Caco-2 (cell line): ENCODE data around the gene KLHL22. TPM values are rescaled to one million over a fixed set of nuclear protein-coding genes. Genes with fewer than 3 reads are reported as not detected.
"Not testable (repeated sequence)": the region's sequence is repeated elsewhere in the genome, so short reads cannot be mapped to it uniquely, and the experiment has no call there.

Experiments
- BruUV-seq: library from RNA; stranded (reverse); fragments of 400-500 nt; replicated peaks from 2 replicates; lab custom pipeline; 2021; lab: Mats Ljungman, UMichigan
- CTCF ChIA-PET: fragments of 300-600 bp; sonication (Branson Sonifier 250); formaldehyde crosslinking; loops from one replicate; lab custom pipeline; 2022; ENCODE audit warnings: antibody characterized with exemption; lab: Charles Lee
- POLR2A ChIA-PET: fragments of 300-600 bp; sonication (Branson Sonifier 250); formaldehyde crosslinking; loops from one replicate; lab custom pipeline; 2022; ENCODE audit warnings: antibody characterized with exemption; lab: Charles Lee
- DNase-seq, 2 experiments: peaks; one replicate each; pipeline versions ENCODE4 v3.0.0 to v3.0.0-alpha.2; 2020 to 2022
- H3K27me3 ChIP-seq: replicated peaks from 2 replicates; pipeline ENCODE4 v1.6.0; 2011; ENCODE audit warnings: low read length; ENCODE audit not compliant: control insufficient read depth, insufficient read depth
- H3K36me3 ChIP-seq: 2 replicates; pipeline ENCODE4 v1.5.1; 2011; ENCODE audit warnings: low read length; ENCODE audit not compliant: control insufficient read depth, insufficient read depth
- H3K4me1 ChIP-seq: fragments of 250-450 bp; sonication (Bioruptor Pico); 2 replicates; pipeline ENCODE4 v1.5.1; 2020; ENCODE audit warnings: mild to moderate bottlenecking
- H3K4me3 ChIP-seq: 2 replicates; pipeline ENCODE4 v1.5.1; 2011; ENCODE audit warnings: low read depth, mild to moderate bottlenecking, control low read depth, low read length
- H3K9me3 ChIP-seq: fragments of 250-450 bp; sonication (Bioruptor Pico); 2 replicates; pipeline ENCODE4 v1.5.1; 2020; ENCODE audit warnings: mild to moderate bottlenecking, moderate library complexity
- H3K27ac Mint-ChIP-seq: one replicate; pipeline ENCODE4 v1.8.0; 2022; ENCODE audit warnings: mixed read lengths; ENCODE audit not compliant: unreplicated experiment
- H3K27me3 Mint-ChIP-seq: one replicate; pipeline ENCODE4 v1.8.0; 2022; ENCODE audit warnings: mixed read lengths; ENCODE audit not compliant: insufficient read depth, unreplicated experiment
- H3K36me3 Mint-ChIP-seq: one replicate; pipeline ENCODE4 v1.8.0; 2022; ENCODE audit warnings: mild to moderate bottlenecking, mixed read lengths; ENCODE audit not compliant: insufficient read depth, unreplicated experiment
- H3K4me1 Mint-ChIP-seq: one replicate; pipeline ENCODE4 v1.8.0; 2022; ENCODE audit warnings: low read depth, mixed read lengths; ENCODE audit not compliant: unreplicated experiment
- H3K4me3 Mint-ChIP-seq: one replicate; pipeline ENCODE4 v1.8.0; 2022; ENCODE audit warnings: mild to moderate bottlenecking, moderate library complexity, mixed read lengths; ENCODE audit not compliant: unreplicated experiment
- H3K9me3 Mint-ChIP-seq: one replicate; pipeline ENCODE4 v1.8.0; 2022; ENCODE audit warnings: mixed read lengths; ENCODE audit not compliant: unreplicated experiment
- CTCF ChIP-seq, 2 experiments: fragments of 200-600 bp in 1 of 2; IDR thresholded peaks; 1 replicate in 1 of 2; 2 replicates in 1 of 2; pipeline versions ENCODE4 v1.5.1 to v1.8.0; 2011 to 2022; ENCODE audit warnings: antibody characterized with exemption in 1 of 2, control low read depth in 1 of 2, inconsistent platforms in 1 of 2, low read depth in 1 of 2, low read length in 1 of 2, mild to moderate bottlenecking in 1 of 2, moderate library complexity in 1 of 2; ENCODE audit not compliant: insufficient read depth in 1 of 2, severe bottlenecking in 1 of 2, unreplicated experiment in 1 of 2
- intact Hi-C: fragments of 100-400 bp; cut with micrococcal nuclease; formaldehyde crosslinking; loops from one replicate; pipeline ENCODE4 v1.10.0; 2022; ENCODE audit not compliant: unreplicated experiment
- total RNA-seq: library from RNA; stranded (reverse); gene quantifications from 2 replicates; pipeline ENCODE4 v1.2.3, GENCODE V29; 2022

KLHL22 gene
- total RNA-seq, 1 experiment from 2014 or later = 24.4 TPM

DNA sequence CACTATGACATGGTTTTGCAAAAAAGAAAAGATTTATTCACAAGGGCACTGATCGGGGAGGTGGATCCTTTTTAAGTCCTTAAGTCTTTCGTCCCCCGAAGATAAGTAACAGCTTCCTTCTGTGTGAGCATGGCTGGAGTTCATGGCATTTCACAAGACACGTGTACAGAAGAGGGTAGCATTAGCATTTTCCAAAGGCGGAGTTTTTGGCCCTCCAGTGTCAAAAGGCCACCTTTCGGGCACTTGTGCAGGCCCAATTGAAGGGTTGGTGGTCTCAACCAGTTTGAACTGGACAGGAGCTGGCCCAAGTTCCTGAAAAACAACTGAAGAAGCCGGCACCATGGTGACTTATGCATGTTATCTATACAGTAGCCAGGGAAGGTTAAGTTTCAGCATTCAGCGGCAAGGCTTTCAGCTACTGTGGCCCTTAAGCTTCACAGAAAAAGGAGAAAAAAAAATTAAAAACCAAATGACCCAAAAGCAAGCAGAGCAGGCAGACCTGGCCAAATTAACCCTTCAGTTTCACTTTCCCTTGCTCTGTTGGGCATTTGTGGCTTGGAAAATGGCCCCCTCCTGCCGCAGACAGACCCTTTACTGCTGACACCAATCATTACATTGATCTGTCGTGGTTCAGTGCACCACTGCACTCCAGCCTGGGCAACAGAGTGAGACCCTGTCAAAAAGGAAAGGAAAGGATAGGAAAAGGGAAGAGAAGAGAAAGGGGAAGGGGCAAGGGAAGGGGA, 83.0 kb downstream of the KLHL22 start:
- H3K27me3 ChIP-seq = no peaks in the 10 kb centered on the region
- no peak overlapping the region for H3K4me3 Mint-ChIP-seq
- H3K36me3 Mint-ChIP-seq = no peaks in the 10 kb centered on the region
- H3K27me3 Mint-ChIP-seq = no peaks in the 10 kb centered on the region
- no peaks in the 10 kb centered on the region for H3K9me3 Mint-ChIP-seq
- ChIA-PET POLR2A (no interaction called here), CTCF (no interaction called here)
- TF ChIP-seq CTCF (IDR thresholded peaks at IDR 0.05; ENCODE audit: insufficient read depth in 1 of 2, low read depth in 1 of 2, low read length in 1 of 2, severe bottlenecking in 1 of 2, unreplicated experiment in 1 of 2) = no peak
- no peak for DNase-seq
- no TSS peak for BruUV-seq
- intact Hi-C loops = no loop called here
- no peak overlapping the region for H3K4me3 ChIP-seq
- H3K4me1 ChIP-seq = no peaks in the 10 kb centered on the region
- H3K36me3 ChIP-seq = no peaks in the 10 kb centered on the region
- no peaks in the 10 kb centered on the region for H3K4me1 Mint-ChIP-seq
- no peaks in the 10 kb centered on the region for H3K9me3 ChIP-seq
- no peak overlapping the region for H3K27ac Mint-ChIP-seq

GRCh38 chr22:20409385-20409784, 86.2 kb downstream of the KLHL22 start:
- H3K4me3 ChIP-seq, CTCF ChIA-PET, POLR2A ChIA-PET, H3K4me1 ChIP-seq, intact Hi-C loops, H3K4me3 Mint-ChIP-seq, H3K36me3 ChIP-seq, H3K27ac Mint-ChIP-seq, H3K9me3 Mint-ChIP-seq, H3K4me1 Mint-ChIP-seq, BruUV-seq, H3K27me3 ChIP-seq, H3K9me3 ChIP-seq, H3K27me3 Mint-ChIP-seq, DNase-seq, H3K36me3 Mint-ChIP-seq: not testable (repeated sequence)

DNA sequence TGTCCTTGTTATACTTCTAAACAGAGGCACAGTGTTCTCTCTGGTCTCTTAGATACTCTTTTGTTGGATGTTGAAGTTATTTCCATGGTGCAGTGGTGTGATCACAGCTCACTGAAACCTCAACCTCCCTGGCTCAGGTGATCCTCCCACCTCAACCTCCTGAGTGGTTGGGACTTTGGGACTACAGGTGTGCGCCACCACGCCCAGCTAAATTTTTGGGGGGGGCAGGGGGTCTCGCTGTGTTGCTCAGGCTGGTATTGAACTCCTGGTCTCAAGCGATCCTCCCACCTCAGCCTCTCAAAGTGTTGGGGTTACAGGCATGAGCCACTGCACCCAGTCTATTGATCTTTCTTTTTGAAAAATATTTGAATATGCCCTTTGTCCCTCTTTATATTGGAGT, 86.7 kb downstream of the KLHL22 start:
- Histone ChIP-seq H3K4me1 (no peaks in the 10 kb centered on the region), H3K9me3 (no peaks in the 10 kb centered on the region), H3K27me3 (no peaks in the 10 kb centered on the region), H3K4me3 (no peak overlapping the region), H3K36me3 (no peaks in the 10 kb centered on the region)
- no peaks in the 10 kb centered on the region for H3K27me3 Mint-ChIP-seq
- intact Hi-C loops = no loop called here
- peaks cover 5% of the 10 kb centered on the region for H3K36me3 Mint-ChIP-seq
- TF ChIP-seq CTCF (IDR thresholded peaks at IDR 0.05; ENCODE audit: insufficient read depth in 1 of 2, low read depth in 1 of 2, low read length in 1 of 2, severe bottlenecking in 1 of 2, unreplicated experiment in 1 of 2) = no peak
- no peaks in the 10 kb centered on the region for H3K4me1 Mint-ChIP-seq
- POLR2A ChIA-PET = no interaction called here
- CTCF ChIA-PET = no interaction called here
- no TSS peak for BruUV-seq
- H3K27ac Mint-ChIP-seq = no peak overlapping the region
- H3K9me3 Mint-ChIP-seq = no peaks in the 10 kb centered on the region
- no peak overlapping the region for H3K4me3 Mint-ChIP-seq
- DNase-seq = no peak
